GM19395 (cell line): Measurements from ENCODE around the gene KANK4.

ENCODE experiments used
- ATAC-seq: cut with Tn5 transposase; IDR thresholded peaks from one replicate; pipeline ENCODE4 v1.9.1; 2021; ENCODE audit warnings: mild to moderate bottlenecking, moderate library complexity; ENCODE audit not compliant: unreplicated experiment

The KANK4 gene

GRCh38 chr1:62318756-62319544 is at the start of gene KANK4:
Gene KANK4 (minus strand): TSS chr1:62319434. CDS start chr1:62281564, 37,870 bp downstream.
- ATAC-seq: no peak

- ATAC-seq: no peak
Measured at GRCh38 chr1:62368989-62369388, 49.8 kb upstream of the KANK4 start.

- no peak for ATAC-seq
Measured at GRCh38 chr1:62367005-62367557, 47.8 kb upstream of the KANK4 start.

- no peak for ATAC-seq
Measured at GRCh38 chr1:62364721-62365120, 45.5 kb upstream of the KANK4 start.

- ATAC-seq: no peak
Measured at GRCh38 chr1:62362926-62363325, 43.7 kb upstream of the KANK4 start.

GRCh38 chr1:62362061-62362917 is 43.1 kb upstream of the KANK4 start:
- ATAC-seq: no peak

- ATAC-seq: no peak
Measured at GRCh38 chr1:62361431-62361830, 42.2 kb upstream of the KANK4 start.

GRCh38 chr1:62358665-62359373 is 39.6 kb upstream of the KANK4 start:
- no peak for ATAC-seq

- no peak for ATAC-seq
Measured at GRCh38 chr1:62357916-62358315, 38.7 kb upstream of the KANK4 start.

- no peak for ATAC-seq
Measured at GRCh38 chr1:62356257-62356835, 37.1 kb upstream of the KANK4 start.

GRCh38 chr1:62355095-62355494 is 35.9 kb upstream of the KANK4 start:
- ATAC-seq: no peak

- ATAC-seq: no peak
Measured at GRCh38 chr1:62353853-62354252, 34.6 kb upstream of the KANK4 start.

GRCh38 chr1:62352387-62352786 is 33.2 kb upstream of the KANK4 start:
- ATAC-seq: no peak

GRCh38 chr1:62349470-62350233 is 30.4 kb upstream of the KANK4 start:
- no peak for ATAC-seq

- ATAC-seq: no peak
Measured at GRCh38 chr1:62346886-62347285, 27.7 kb upstream of the KANK4 start.

GRCh38 chr1:62343911-62344310 is 24.7 kb upstream of the KANK4 start:
- ATAC-seq: no peak

GRCh38 chr1:62342270-62342669 is 23.0 kb upstream of the KANK4 start:
- no peak for ATAC-seq

GRCh38 chr1:62341615-62342014 is 22.4 kb upstream of the KANK4 start:
- no peak for ATAC-seq

GRCh38 chr1:62341089-62341488 is 21.9 kb upstream of the KANK4 start:
- ATAC-seq: no peak
